ENCODE measurements around the gene EMC10. TPM values are rescaled to one million over a fixed set of nuclear protein-coding genes. Genes with fewer than 3 reads are reported as not detected.

Gene EMC10
- total RNA-seq, 1 experiment from 2014 or later, result 228 TPM

- Histone ChIP-seq H3K27ac (ENCODE audit: low read length) (no peak overlapping the region), H3F3A (ENCODE audit: low read length, unreplicated experiment) (no peaks in the 10 kb centered on the region), H3K36me3 (ENCODE audit: low read depth, low read length) (peaks cover 44% of the 10 kb centered on the region), H3K9me3 (ENCODE audit: low read length) (no peaks in the 10 kb centered on the region), H3K9me2 (replicated peaks; ENCODE audit: low read length) (no peaks in the 10 kb centered on the region), H3K4me2 (ENCODE audit: low read length) (no peak overlapping the region), H3K4me1 (ENCODE audit: insufficient read depth, low read length) (peaks cover 8% of the 10 kb centered on the region), H3K27me3 (ENCODE audit: low read length) (no peaks in the 10 kb centered on the region), H3K4me3 (ENCODE audit: low read length) (no peak overlapping the region), H3K9ac (ENCODE audit: low read length) (no peak overlapping the region), H2AFZ (ENCODE audit: low read length) (no peak overlapping the region), H3K79me2 (ENCODE audit: low read length) (peaks cover 31% of the 10 kb centered on the region), H4K20me1 (ENCODE audit: low read length) (peaks cover 21% of the 10 kb centered on the region)
- BruUV-seq (replicated peaks), result no TSS peak
- no peak for DNase-seq
- intact Hi-C loops (cut with micrococcal nuclease), result no loop called here
- ChIA-PET CTCF (no interaction called here), POLR2A (ENCODE audit: unreplicated experiment) (no interaction called here)
- ATAC-seq, result no peak
- TF ChIP-seq EZH2 (IDR thresholded peaks at IDR 0.05; ENCODE audit: low read length, unreplicated experiment), result no peak
Measured at GRCh38 chr19:50479761-50480251, 3.5 kb downstream of the EMC10 start.

GRCh38 chr19:50480281-50481111 is 4.2 kb downstream of the EMC10 start:
- H3F3A ChIP-seq (ENCODE audit: low read length, unreplicated experiment), result no peaks in the 10 kb centered on the region
- peaks cover 8% of the 10 kb centered on the region for H3K4me1 ChIP-seq (ENCODE audit: insufficient read depth, low read length)
- H3K27ac ChIP-seq (ENCODE audit: low read length), result no peak overlapping the region
- POLR2A ChIA-PET (ENCODE audit: unreplicated experiment), result no interaction called here
- no peak overlapping the region for H3K4me2 ChIP-seq (ENCODE audit: low read length)
- H3K9ac ChIP-seq (ENCODE audit: low read length), result no peak overlapping the region
- no peaks in the 10 kb centered on the region for H3K9me2 ChIP-seq (replicated peaks; ENCODE audit: low read length)
- no peaks in the 10 kb centered on the region for H3K9me3 ChIP-seq (ENCODE audit: low read length)
- peaks cover 50% of the 10 kb centered on the region for H3K36me3 ChIP-seq (ENCODE audit: low read depth, low read length)
- peaks cover 31% of the 10 kb centered on the region for H3K79me2 ChIP-seq (ENCODE audit: low read length)
- no peak for ATAC-seq
- no peak overlapping the region for H3K4me3 ChIP-seq (ENCODE audit: low read length)
- no peaks in the 10 kb centered on the region for H3K27me3 ChIP-seq (ENCODE audit: low read length)
- TF ChIP-seq CTCF (conservative IDR thresholded peaks at IDR 0.05; ENCODE audit: low read depth, low read length) (no peak), EZH2 (IDR thresholded peaks at IDR 0.05; ENCODE audit: low read length, unreplicated experiment) (no peak), EZH2phosphoT487 (IDR thresholded peaks at IDR 0.05; ENCODE audit: borderline replicate concordance, low read length) (no peak)
- DNase-seq, result no peak
- CTCF ChIA-PET, result no interaction called here
- no peak overlapping the region for H2AFZ ChIP-seq (ENCODE audit: low read length)
- peaks cover 21% of the 10 kb centered on the region for H4K20me1 ChIP-seq (ENCODE audit: low read length)
- intact Hi-C loops (cut with micrococcal nuclease), result no loop called here
- BruUV-seq (replicated peaks), result no TSS peak

- intact Hi-C loops (cut with micrococcal nuclease), result no loop called here
- Histone ChIP-seq H3K4me3 (ENCODE audit: low read length) (no peak overlapping the region), H2AFZ (ENCODE audit: low read length) (no peak overlapping the region), H3K4me2 (ENCODE audit: low read length) (no peak overlapping the region), H3K27ac (ENCODE audit: low read length) (no peak overlapping the region), H3K9me3 (ENCODE audit: low read length) (peaks cover 7% of the 10 kb centered on the region), H3K9ac (ENCODE audit: low read length) (no peak overlapping the region), H3K79me2 (ENCODE audit: low read length) (peaks cover 31% of the 10 kb centered on the region), H3K9me2 (replicated peaks; ENCODE audit: low read length) (no peaks in the 10 kb centered on the region), H3K27me3 (ENCODE audit: low read length) (no peaks in the 10 kb centered on the region), H3K36me3 (ENCODE audit: low read depth, low read length) (peaks cover 59% of the 10 kb centered on the region), H3K4me1 (ENCODE audit: insufficient read depth, low read length) (peaks cover 8% of the 10 kb centered on the region), H3F3A (ENCODE audit: low read length, unreplicated experiment) (no peaks in the 10 kb centered on the region), H4K20me1 (ENCODE audit: low read length) (peaks cover 21% of the 10 kb centered on the region)
- no peak for TF ChIP-seq CTCF (conservative IDR thresholded peaks at IDR 0.05; ENCODE audit: low read depth, low read length)
- TF ChIP-seq EZH2phosphoT487 (IDR thresholded peaks at IDR 0.05; ENCODE audit: borderline replicate concordance, low read length), result no peak
- TF ChIP-seq EZH2 (IDR thresholded peaks at IDR 0.05; ENCODE audit: low read length, unreplicated experiment), result no peak
- DNase-seq, result no peak
- CTCF ChIA-PET, result no interaction called here
- POLR2A ChIA-PET (ENCODE audit: unreplicated experiment), result no interaction called here
- no peak for ATAC-seq
- BruUV-seq (replicated peaks), result no TSS peak
Measured at GRCh38 chr19:50481351-50482149, 5.2 kb downstream of the EMC10 start.
